ENCODE data around the gene ZNF808. TPM values are rescaled to one million over a fixed set of nuclear protein-coding genes. Genes with fewer than 3 reads are reported as not detected.
"Not testable (repeated sequence)": the region's sequence is repeated elsewhere in the genome, so short reads cannot be mapped to it uniquely, and the experiment has no call there.

Gene ZNF808
- total and polyA plus RNA-seq, 3 donors from 2014 or later, result 10.0 to 31.5 (median 28.4) TPM

DNA sequence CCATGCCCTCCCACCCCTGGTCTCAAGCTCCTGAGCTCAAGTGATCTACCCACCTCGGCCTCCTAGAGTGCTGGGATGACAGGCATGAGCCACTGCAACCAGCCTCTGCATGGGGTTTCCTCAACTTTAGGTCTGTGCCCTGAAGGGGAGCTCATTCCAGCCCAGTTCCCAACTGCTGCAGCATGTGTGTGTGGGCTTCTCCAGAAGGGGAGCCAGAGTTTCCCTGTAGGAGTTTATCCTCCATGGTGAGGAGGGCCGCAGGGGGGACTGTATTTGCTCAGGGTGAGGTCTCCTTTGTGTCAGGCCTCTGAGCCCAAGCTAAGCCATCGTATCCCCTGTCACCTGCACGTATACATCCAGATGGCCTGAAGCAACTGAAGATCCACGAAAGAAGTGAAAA lies 11.3 kb upstream of the ZNF808 start:
- WGBS, 2 donors, result 86 to 87% methylated on average over 5 of the region's 5 CpGs
- DNase-seq, result no peak
- intact Hi-C loops (cut with DNase I; ENCODE audit: low total_unique reads), result no loop called here
- TF ChIP-seq POLR2A (IDR thresholded peaks at IDR 0.05), result no peak
- TF ChIP-seq, protein P1, sequence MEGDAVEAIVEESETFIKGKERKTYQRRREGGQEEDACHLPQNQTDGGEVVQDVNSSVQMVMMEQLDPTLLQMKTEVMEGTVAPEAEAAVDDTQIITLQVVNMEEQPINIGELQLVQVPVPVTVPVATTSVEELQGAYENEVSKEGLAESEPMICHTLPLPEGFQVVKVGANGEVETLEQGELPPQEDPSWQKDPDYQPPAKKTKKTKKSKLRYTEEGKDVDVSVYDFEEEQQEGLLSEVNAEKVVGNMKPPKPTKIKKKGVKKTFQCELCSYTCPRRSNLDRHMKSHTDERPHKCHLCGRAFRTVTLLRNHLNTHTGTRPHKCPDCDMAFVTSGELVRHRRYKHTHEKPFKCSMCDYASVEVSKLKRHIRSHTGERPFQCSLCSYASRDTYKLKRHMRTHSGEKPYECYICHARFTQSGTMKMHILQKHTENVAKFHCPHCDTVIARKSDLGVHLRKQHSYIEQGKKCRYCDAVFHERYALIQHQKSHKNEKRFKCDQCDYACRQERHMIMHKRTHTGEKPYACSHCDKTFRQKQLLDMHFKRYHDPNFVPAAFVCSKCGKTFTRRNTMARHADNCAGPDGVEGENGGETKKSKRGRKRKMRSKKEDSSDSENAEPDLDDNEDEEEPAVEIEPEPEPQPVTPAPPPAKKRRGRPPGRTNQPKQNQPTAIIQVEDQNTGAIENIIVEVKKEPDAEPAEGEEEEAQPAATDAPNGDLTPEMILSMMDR (IDR thresholded peaks at IDR 0.05), result no peak
- H3K27ac ChIP-seq, result no peak overlapping the region
- no peaks in the 10 kb centered on the region for H3K4me1 ChIP-seq
- H3K27me3 ChIP-seq, result no peaks in the 10 kb centered on the region
- H3K36me3 ChIP-seq (ENCODE audit: low read depth, missing control alignments), result no peaks in the 10 kb centered on the region
- no peak overlapping the region for H3K4me3 ChIP-seq
- H3K9me3 ChIP-seq, result no peaks in the 10 kb centered on the region

DNA sequence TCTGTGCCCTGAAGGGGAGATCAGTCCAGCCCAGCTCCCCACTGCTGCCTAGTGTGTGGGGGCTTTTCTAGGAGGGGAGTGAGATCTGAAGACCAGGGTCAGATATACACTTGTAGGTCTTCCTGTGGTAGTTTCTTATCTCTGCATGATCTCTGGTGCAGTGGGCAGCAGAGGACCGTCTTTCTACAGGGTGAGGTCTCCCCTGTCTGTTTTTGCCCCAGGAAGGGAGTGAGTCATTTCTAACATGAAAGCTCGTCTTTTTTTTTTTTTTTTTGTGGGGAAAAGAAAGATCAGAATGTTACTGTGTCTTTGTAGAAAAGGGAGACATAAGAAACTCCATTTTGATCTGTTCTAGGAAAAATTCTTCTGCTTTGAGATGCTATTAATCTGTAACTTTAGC lies 8.8 kb upstream of the ZNF808 start:
- intact Hi-C loops (cut with DNase I; ENCODE audit: low total_unique reads), result no loop called here
- Histone ChIP-seq H3K27me3 (no peaks in the 10 kb centered on the region), H3K36me3 (ENCODE audit: low read depth, missing control alignments) (no peaks in the 10 kb centered on the region), H3K27ac (no peak overlapping the region), H3K9me3 (no peaks in the 10 kb centered on the region), H3K4me3 (no peak overlapping the region), H3K4me1 (no peaks in the 10 kb centered on the region)
- no peak for DNase-seq
- 22 to 34% methylated on average over 2 of the region's 2 CpGs for WGBS, 2 donors
- TF ChIP-seq, protein P1 (IDR thresholded peaks at IDR 0.05), result no peak
- TF ChIP-seq POLR2A (IDR thresholded peaks at IDR 0.05), result no peak

- intact Hi-C loops (cut with DNase I; ENCODE audit: low total_unique reads); H3K36me3 ChIP-seq (ENCODE audit: low read depth, missing control alignments); H3K9me3 ChIP-seq; H3K27me3 ChIP-seq; DNase-seq; H3K4me1 ChIP-seq; H3K4me3 ChIP-seq; H3K27ac ChIP-seq: not testable (repeated sequence)
- WGBS, 2 donors, result 19 to 30% methylated on average over 5 to 7 of the region's 7 CpGs
Measured at GRCh38 chr19:52519175-52519574, 8.3 kb upstream of the ZNF808 start.

DNA sequence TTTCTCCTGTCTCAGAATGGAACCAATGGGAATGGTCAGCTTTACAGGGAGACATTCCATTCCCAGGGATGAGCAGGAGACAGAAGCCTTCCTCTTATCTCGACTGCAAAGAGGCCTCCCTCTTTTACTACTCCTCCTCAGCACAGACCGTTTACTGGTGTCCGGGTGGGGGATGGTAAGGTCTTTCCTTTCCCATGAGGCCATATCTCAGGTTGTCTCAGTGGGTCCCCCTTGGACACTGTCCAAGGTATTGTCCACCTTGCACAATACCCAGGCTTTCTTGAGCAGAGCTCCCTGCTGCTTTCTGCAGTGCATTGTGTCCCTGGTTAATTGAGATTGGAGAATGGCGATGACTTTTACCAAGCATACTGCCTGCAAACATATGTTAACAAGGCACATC lies 7.5 kb upstream of the ZNF808 start:
- Histone ChIP-seq H3K27me3 (no peaks in the 10 kb centered on the region), H3K9me3 (no peaks in the 10 kb centered on the region), H3K36me3 (ENCODE audit: low read depth, missing control alignments) (no peaks in the 10 kb centered on the region), H3K4me1 (no peaks in the 10 kb centered on the region), H3K4me3 (no peak overlapping the region), H3K27ac (no peak overlapping the region)
- 28 to 30% methylated on average over 4 of the region's 4 CpGs for WGBS, 2 donors
- intact Hi-C loops (cut with DNase I; ENCODE audit: low total_unique reads), result no loop called here
- DNase-seq, result no peak
- TF ChIP-seq POLR2A (IDR thresholded peaks at IDR 0.05), result no peak
- TF ChIP-seq, protein P1 (IDR thresholded peaks at IDR 0.05), result no peak

GRCh38 chr19:52522551-52522950 lies 4.9 kb upstream of the ZNF808 start:
- Histone ChIP-seq H3K4me3 (no peak overlapping the region), H3K9me3 (no peaks in the 10 kb centered on the region), H3K27me3 (no peaks in the 10 kb centered on the region), H3K27ac (no peak overlapping the region), H3K36me3 (ENCODE audit: low read depth, missing control alignments) (no peaks in the 10 kb centered on the region), H3K4me1 (no peaks in the 10 kb centered on the region)
- 56 to 65% methylated on average over 12 to 14 of the region's 14 CpGs for WGBS, 2 donors
- TF ChIP-seq, protein P1 (IDR thresholded peaks at IDR 0.05), result no peak
- TF ChIP-seq POLR2A (IDR thresholded peaks at IDR 0.05), result no peak
- peak; percentile 29 for DNase-seq
- intact Hi-C loops (cut with DNase I; ENCODE audit: low total_unique reads), result no loop called here
